ACHN (cell line): ENCODE measurements around the gene ATP6V0A4.
"Not testable (repeated sequence)": the region's sequence is repeated elsewhere in the genome, so short reads cannot be mapped to it uniquely, and the experiment has no call there.

Experiments used
- DNase-seq: peaks from one replicate; pipeline ENCODE4 v3.0.0-alpha.2; 2015
- in situ Hi-C: cut with HindIII; loops from 2 replicates; pipeline ENCODE4 v1.10.0; 2017; ENCODE audit warnings: low sequenced_read_pairs, low pct_ligation_motif_present, low pct_unique_long_range_greater_than_20kb

ATP6V0A4 gene

GRCh38 chr7:138755842-138756590, 42.0 kb downstream of the ATP6V0A4 start:
- in situ Hi-C loops, result no loop called here
- DNase-seq, result peak; percentile 23

GRCh38 chr7:138755331-138755747, 42.7 kb downstream of the ATP6V0A4 start:
- peak; percentile 64 for DNase-seq
- in situ Hi-C loops, result no loop called here

GRCh38 chr7:138753610-138754009, 44.4 kb downstream of the ATP6V0A4 start:
- no peak for DNase-seq
- in situ Hi-C loops, result no loop called here

- no peak for DNase-seq
- in situ Hi-C loops, result no loop called here
These were observed 44.9 kb downstream of the ATP6V0A4 start for GRCh38 chr7:138753150-138753518.

- DNase-seq, result peak; percentile 99
- in situ Hi-C loops, result no loop called here
These were observed 45.4 kb downstream of the ATP6V0A4 start for GRCh38 chr7:138752518-138753149.

- in situ Hi-C loops, result no loop called here
- DNase-seq, result no peak
These were observed 47.0 kb downstream of the ATP6V0A4 start for GRCh38 chr7:138750901-138751464.

- in situ Hi-C loops, result no loop called here
- no peak for DNase-seq
These were observed 47.5 kb downstream of the ATP6V0A4 start for GRCh38 chr7:138750473-138750872.

GRCh38 chr7:138749960-138750359, 48.0 kb downstream of the ATP6V0A4 start:
- in situ Hi-C loops, result no loop called here

GRCh38 chr7:138748666-138749065, 49.3 kb downstream of the ATP6V0A4 start:
- DNase-seq, result no peak
- in situ Hi-C loops, result no loop called here

More at GRCh38 chr7:138749960-138750359, 48.0 kb downstream of the ATP6V0A4 start:
- no peak for DNase-seq

- DNase-seq, result no peak
- in situ Hi-C loops, result no loop called here
These were observed 51.9 kb downstream of the ATP6V0A4 start for GRCh38 chr7:138746073-138746472.

- in situ Hi-C loops, result no loop called here
- no peak for DNase-seq
These were observed 52.8 kb downstream of the ATP6V0A4 start for GRCh38 chr7:138745189-138745588.

- in situ Hi-C loops, result no loop called here
- no peak for DNase-seq
These were observed 56.6 kb downstream of the ATP6V0A4 start for GRCh38 chr7:138741453-138741735.

GRCh38 chr7:138739859-138740258, 58.1 kb downstream of the ATP6V0A4 start:
- in situ Hi-C loops, result no loop called here
- no peak for DNase-seq

GRCh38 chr7:138738551-138739335, 59.3 kb downstream of the ATP6V0A4 start:
- in situ Hi-C loops, result no loop called here
- peak; percentile 91 for DNase-seq

- no peak for DNase-seq
These were observed 59.9 kb downstream of the ATP6V0A4 start for GRCh38 chr7:138738114-138738513.

GRCh38 chr7:138735399-138735798, 62.6 kb downstream of the ATP6V0A4 start:
- in situ Hi-C loops, result no loop called here
- DNase-seq, result no peak

More at GRCh38 chr7:138738114-138738513, 59.9 kb downstream of the ATP6V0A4 start:
- in situ Hi-C loops, result no loop called here

- DNase-seq, in situ Hi-C loops: not testable (repeated sequence)
These were observed 66.3 kb downstream of the ATP6V0A4 start for GRCh38 chr7:138731733-138732132.

GRCh38 chr7:138729444-138729843, 68.6 kb downstream of the ATP6V0A4 start:
- in situ Hi-C loops, result no loop called here
- DNase-seq, result peak; percentile 64
